ENCODE measurements around the gene GOLPH3. TPM values are rescaled to one million over a fixed set of nuclear protein-coding genes. Genes with fewer than 3 reads are reported as not detected.
"Not testable (repeated sequence)": the region's sequence is repeated elsewhere in the genome, so short reads cannot be mapped to it uniquely, and the experiment has no call there.

GOLPH3 gene
- total RNA-seq (ENCODE audit: low replicate concordance) = 72.9 and 102 TPM in 2 replicates
- long read RNA-seq, partial matches to known transcripts = 1 of 20 reads
- long read RNA-seq, other reads (novel, unspliced or antisense) = 17 of 20 reads

DNA sequence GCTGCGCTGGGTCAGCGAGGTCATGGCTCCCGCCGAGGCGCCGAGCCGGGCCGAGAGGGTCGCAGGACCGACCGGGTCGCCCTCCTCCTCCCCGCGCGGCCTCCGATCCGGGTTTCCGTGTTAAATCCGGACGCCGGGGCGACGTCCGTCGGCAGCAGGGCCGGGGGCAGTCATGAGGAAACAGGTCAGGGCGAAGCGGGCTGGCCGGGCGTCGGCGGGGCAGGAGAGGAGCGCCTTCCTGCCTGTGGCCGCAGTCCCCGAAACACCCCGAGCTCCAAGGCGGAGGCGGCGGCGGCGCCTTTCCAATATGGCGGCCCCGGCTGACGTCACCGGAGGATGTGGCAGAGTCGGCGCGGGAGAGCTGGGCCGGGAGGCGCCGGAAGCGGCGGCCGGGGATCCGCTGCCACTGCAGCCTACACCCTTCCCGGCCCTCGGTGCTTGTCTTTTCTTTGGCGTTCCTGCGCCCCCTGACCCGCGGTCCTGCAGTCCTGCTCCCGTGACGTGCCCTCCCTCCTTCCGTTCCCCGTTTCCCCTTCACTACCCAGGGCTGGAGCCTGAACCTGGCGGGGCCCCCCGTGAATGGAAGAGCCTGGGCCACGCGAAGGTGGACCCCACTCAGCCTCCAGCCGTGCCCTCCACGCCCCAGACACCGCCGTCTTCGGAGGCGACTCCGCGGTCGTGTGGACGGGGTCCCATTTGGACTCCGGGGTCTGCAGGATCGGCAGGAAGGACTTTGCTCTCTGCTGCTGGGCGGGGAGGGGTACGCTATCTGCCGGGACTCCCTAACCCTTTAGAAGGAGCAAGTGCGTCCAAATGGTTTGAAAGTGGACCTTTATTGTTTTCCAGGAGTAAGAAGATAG, at the start of gene GOLPH3:
Gene GOLPH3 (minus strand): TSS at position 309 of the 860 bp plus-strand sequence. CDS start 285 bp downstream, at position 24.
- peaks cover 29% of the 10 kb centered on the region for H3K36me3 Mint-ChIP-seq
- peak within 1 kb of the TSS; percentile 99 for H3K27ac Mint-ChIP-seq
- DNase-seq (ENCODE audit: extremely low spot score, unreplicated experiment) = peak; percentile 95
- H3K4me3 Mint-ChIP-seq = peak within 1 kb of the TSS; percentile 100
- peaks cover 24% of the 10 kb centered on the region for H3K4me1 Mint-ChIP-seq (ENCODE audit: unreplicated experiment)
- no peaks in the 10 kb centered on the region for H3K27me3 Mint-ChIP-seq
- TF ChIP-seq, protein P1, sequence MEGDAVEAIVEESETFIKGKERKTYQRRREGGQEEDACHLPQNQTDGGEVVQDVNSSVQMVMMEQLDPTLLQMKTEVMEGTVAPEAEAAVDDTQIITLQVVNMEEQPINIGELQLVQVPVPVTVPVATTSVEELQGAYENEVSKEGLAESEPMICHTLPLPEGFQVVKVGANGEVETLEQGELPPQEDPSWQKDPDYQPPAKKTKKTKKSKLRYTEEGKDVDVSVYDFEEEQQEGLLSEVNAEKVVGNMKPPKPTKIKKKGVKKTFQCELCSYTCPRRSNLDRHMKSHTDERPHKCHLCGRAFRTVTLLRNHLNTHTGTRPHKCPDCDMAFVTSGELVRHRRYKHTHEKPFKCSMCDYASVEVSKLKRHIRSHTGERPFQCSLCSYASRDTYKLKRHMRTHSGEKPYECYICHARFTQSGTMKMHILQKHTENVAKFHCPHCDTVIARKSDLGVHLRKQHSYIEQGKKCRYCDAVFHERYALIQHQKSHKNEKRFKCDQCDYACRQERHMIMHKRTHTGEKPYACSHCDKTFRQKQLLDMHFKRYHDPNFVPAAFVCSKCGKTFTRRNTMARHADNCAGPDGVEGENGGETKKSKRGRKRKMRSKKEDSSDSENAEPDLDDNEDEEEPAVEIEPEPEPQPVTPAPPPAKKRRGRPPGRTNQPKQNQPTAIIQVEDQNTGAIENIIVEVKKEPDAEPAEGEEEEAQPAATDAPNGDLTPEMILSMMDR (conservative IDR thresholded peaks at IDR 0.05) = peak; percentile 46
- H3K9me3 Mint-ChIP-seq = no peaks in the 10 kb centered on the region

DNA sequence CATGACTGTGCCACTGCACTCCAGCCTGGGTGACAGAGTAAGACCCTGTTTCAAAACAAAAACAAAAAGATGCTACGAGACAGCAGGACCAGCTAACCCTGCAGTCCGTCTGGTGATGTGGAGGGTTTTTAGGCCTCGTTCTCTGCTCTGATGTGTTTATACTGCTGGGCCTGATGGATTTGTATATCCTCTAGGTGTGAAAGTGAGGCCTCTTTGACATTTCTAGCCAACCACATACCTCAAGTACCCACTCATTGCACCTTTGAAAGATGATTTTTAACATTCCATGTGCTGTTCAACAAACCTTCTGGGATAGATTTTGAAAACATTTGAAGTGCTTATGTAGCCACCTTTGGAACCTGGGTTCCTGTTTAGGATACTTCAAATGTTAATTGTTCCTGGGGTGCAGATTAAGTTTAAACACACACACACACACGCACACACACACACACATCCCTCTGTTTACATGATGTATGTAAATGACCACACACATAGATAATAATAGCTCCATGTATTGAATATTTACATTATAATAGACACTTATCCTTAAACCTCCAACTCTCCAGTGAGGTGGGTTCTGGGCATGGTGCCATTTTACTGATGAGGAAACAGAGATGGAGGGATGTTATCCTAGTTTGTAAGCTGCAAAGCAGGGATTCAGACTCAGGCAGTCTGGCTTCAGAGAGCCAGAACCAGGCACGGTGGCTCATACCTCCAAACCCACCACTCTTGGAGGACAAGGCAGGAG, 48.8 kb upstream of the GOLPH3 start:
- TF ChIP-seq, protein P1 (conservative IDR thresholded peaks at IDR 0.05) = no peak
- peak overlapping the region; percentile 46 for H3K27ac Mint-ChIP-seq
- no peaks in the 10 kb centered on the region for H3K9me3 Mint-ChIP-seq
- peaks cover 33% of the 10 kb centered on the region for H3K4me1 Mint-ChIP-seq (ENCODE audit: unreplicated experiment)
- no peaks in the 10 kb centered on the region for H3K27me3 Mint-ChIP-seq
- peaks cover 9% of the 10 kb centered on the region for H3K36me3 Mint-ChIP-seq
- DNase-seq (ENCODE audit: extremely low spot score, unreplicated experiment) = no peak
- H3K4me3 Mint-ChIP-seq = no peak overlapping the region

DNA sequence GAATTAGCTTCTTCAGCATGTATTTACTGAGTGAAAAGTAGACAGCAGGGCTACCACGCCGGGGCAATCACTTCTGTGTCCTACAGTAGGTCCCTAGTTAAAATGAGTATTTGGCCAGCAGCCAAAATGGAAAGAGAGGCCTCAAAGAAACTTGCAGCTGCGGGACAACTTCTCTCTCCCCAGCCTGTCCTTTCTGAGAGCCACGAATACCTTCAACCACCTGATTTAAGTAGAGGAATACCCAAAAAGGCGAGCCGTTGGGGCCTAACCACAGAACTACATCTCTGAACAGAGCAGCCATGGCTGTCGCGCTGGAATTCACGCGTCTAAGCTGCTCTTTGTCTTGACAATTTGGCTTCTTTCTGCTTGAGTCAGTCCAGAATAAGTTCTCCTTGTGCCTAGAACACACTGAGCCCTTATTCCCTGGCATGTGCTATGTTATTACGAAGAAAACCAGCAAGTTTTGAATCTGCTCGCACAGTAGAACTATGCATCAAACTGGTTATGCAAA, 43.8 kb upstream of the GOLPH3 start:
- peaks cover 17% of the 10 kb centered on the region for H3K4me1 Mint-ChIP-seq (ENCODE audit: unreplicated experiment)
- H3K27me3 Mint-ChIP-seq = no peaks in the 10 kb centered on the region
- peak overlapping the region; percentile 83 for H3K27ac Mint-ChIP-seq
- no peak for DNase-seq (ENCODE audit: extremely low spot score, unreplicated experiment)
- TF ChIP-seq, protein P1 (conservative IDR thresholded peaks at IDR 0.05) = no peak
- no peaks in the 10 kb centered on the region for H3K36me3 Mint-ChIP-seq
- peak overlapping the region; percentile 21 for H3K4me3 Mint-ChIP-seq
- H3K9me3 Mint-ChIP-seq = no peaks in the 10 kb centered on the region

DNA sequence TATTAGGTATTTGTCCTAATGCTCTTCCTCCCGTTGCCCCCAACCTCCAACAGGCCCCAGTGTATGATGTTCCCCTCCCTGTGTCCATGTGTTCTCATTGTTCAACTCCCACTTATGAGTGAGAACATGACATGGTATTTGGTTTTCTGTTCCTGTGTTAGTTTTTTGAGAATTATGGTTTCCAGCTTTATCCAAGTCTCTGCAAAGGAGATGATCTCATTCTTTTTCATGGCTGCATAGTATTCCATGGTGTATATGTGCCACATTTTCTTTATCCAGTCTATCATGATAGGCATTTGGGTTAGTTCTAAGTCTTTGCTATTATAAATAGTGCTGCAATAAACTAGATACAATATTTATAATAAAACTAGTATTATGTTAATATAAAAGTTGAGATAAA, 40.2 kb upstream of the GOLPH3 start:
- H3K36me3 Mint-ChIP-seq; H3K4me3 Mint-ChIP-seq; H3K27me3 Mint-ChIP-seq; H3K9me3 Mint-ChIP-seq; H3K27ac Mint-ChIP-seq; DNase-seq (ENCODE audit: extremely low spot score, unreplicated experiment): not testable (repeated sequence)
- peaks cover 18% of the 10 kb centered on the region for H3K4me1 Mint-ChIP-seq (ENCODE audit: unreplicated experiment)

DNA sequence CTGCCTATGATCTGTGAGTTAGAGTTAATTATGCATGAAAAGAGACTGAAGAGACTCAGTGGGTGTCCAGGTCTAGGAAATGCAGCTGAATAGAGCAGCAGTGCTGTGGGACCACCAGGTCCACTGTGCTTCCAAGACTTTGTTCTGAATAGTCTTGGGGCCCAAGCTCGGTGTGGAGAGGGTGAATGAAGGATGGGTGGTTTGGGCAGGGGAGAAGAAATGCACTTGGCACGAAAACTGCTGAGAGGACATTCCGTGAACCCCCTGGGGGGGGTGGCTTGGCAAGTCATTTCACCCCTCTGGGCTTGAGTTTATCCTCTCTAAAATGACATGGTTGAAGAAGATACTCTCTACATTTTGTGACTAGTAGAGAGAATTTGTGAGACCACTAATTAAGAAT, 36.0 kb upstream of the GOLPH3 start:
- Mint-ChIP-seq H3K36me3 (no peaks in the 10 kb centered on the region), H3K4me3 (no peak overlapping the region), H3K4me1 (ENCODE audit: unreplicated experiment) (peaks cover 4% of the 10 kb centered on the region), H3K27ac (no peak overlapping the region), H3K9me3 (no peaks in the 10 kb centered on the region), H3K27me3 (no peaks in the 10 kb centered on the region)
- TF ChIP-seq, protein P1 (conservative IDR thresholded peaks at IDR 0.05) = no peak
- no peak for DNase-seq (ENCODE audit: extremely low spot score, unreplicated experiment)

DNA sequence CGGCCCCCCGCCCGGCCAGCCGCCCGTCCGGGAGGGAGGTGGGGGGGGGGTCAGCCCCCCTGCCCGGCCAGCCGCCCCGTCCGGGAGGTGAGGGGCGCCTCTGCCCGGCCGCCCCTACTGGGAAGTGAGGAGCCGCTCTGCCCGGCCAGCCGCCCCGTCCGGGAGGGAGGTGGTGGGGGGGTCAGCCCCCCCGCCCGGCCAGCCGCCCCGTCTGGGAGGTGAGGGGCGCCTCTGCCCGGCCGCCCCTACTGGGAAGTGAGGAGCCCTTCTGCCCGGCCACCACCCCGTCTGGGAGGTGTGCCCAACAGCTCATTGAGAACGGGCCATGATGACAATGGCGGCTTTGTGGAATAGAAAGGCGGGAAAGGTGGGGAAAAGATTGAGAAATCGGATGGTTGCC, 34.7 kb upstream of the GOLPH3 start:
- not testable (repeated sequence) for H3K9me3 Mint-ChIP-seq; H3K4me3 Mint-ChIP-seq; DNase-seq (ENCODE audit: extremely low spot score, unreplicated experiment); H3K4me1 Mint-ChIP-seq (ENCODE audit: unreplicated experiment); H3K27me3 Mint-ChIP-seq; H3K36me3 Mint-ChIP-seq; H3K27ac Mint-ChIP-seq

Measured in type B pancreatic cell (in vitro differentiated cells).